ENCODE results near the gene AMTN.

GRCh38 chr4:70577220-70577927, 59.0 kb downstream of the AMTN start:
- TF ChIP-seq, protein P1, sequence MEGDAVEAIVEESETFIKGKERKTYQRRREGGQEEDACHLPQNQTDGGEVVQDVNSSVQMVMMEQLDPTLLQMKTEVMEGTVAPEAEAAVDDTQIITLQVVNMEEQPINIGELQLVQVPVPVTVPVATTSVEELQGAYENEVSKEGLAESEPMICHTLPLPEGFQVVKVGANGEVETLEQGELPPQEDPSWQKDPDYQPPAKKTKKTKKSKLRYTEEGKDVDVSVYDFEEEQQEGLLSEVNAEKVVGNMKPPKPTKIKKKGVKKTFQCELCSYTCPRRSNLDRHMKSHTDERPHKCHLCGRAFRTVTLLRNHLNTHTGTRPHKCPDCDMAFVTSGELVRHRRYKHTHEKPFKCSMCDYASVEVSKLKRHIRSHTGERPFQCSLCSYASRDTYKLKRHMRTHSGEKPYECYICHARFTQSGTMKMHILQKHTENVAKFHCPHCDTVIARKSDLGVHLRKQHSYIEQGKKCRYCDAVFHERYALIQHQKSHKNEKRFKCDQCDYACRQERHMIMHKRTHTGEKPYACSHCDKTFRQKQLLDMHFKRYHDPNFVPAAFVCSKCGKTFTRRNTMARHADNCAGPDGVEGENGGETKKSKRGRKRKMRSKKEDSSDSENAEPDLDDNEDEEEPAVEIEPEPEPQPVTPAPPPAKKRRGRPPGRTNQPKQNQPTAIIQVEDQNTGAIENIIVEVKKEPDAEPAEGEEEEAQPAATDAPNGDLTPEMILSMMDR (IDR thresholded peaks at IDR 0.05) = no peak
- no peak for TF ChIP-seq ZFX (IDR thresholded peaks at IDR 0.05; ENCODE audit: borderline replicate concordance)
